HT1080 (cell line): Measurements from ENCODE around the gene HNRNPCL2. TPM values are rescaled to one million over a fixed set of nuclear protein-coding genes. Genes with fewer than 3 reads are reported as not detected.
"Not testable (repeated sequence)": the region's sequence is repeated elsewhere in the genome, so short reads cannot be mapped to it uniquely, and the experiment has no call there.

Experiments
- DNase-seq: peaks from one replicate; pipeline ENCODE4 v3.0.0-alpha.2; 2015; ENCODE audit warnings: low read depth
- polyA plus RNA-seq, 2 experiments: library from polyadenylated mRNA; depleted of rRNA; stranded (reverse); fragments of >200 nt; gene quantifications; 2 replicates each; pipeline ENCODE4 v1.2.3, GENCODE V29; 2015
- total RNA-seq: library from RNA; depleted of rRNA; stranded (reverse); fragments of >200 nt; shearing (Covaris generic); gene quantifications from 2 replicates; pipeline ENCODE4 v1.2.3, GENCODE V29; 2014; rRNA removed

Gene HNRNPCL2
- total RNA-seq = not detected in 2 replicates
- polyA plus RNA-seq (2015; cell fraction: cytosol; rRNA removed) = not detected in 2 replicates
- not detected in 2 replicates for polyA plus RNA-seq (2015; cell fraction: nucleus; rRNA removed)

DNA sequence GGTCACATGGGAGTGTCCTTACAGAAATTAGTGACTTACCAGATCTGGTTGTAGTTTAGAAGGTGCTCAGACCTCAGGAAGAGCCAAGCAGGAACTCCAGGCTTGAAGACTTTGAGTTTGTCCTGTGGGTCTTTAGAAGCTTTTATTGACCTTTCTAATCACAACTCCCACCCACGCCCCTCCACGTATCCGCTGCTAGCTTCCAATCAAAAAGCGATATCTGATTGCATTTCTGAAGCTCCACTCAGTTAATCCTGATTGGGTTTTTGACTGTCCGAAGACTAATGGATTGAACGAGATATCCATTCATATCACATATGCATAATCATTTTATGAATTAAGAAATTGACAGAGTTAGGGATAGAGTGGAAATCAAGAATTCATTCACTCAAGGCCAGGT lies at the start of gene HNRNPCL2:
TSS of gene HNRNPCL2 (minus strand) at position 101 of the 400 bp plus-strand sequence. CDS start 454 bp downstream, outside the sequence.
- not testable (repeated sequence) for DNase-seq

DNA sequence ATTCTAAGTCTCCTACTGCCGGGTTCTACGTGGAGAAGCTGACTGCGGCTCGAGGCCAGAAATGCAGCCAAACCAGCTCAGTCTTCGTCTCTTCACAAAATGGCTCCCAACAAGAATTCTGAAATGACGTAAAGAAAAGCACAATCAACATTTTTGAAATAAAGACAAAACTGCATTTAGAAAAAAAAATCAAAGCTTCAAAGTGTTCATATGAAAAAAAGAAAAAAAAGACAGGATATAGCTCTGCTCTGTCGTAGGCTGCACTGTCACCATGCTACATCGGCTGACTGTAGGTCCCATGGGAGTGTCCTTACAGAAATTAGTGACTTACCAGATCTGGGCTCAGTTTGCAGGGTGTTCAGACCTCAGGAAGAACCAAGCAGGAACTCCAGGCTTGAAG lies 48.9 kb upstream of the HNRNPCL2 start, which contains the start of gene HNRNPCL4:
TSS of gene HNRNPCL4 (minus strand) at position 101 of the 400 bp plus-strand sequence. CDS start 164 bp downstream, outside the sequence.
- not testable (repeated sequence) for DNase-seq

- DNase-seq = not testable (repeated sequence)
Observed at GRCh38 chr1:13155909-13156308, 39.3 kb upstream of the HNRNPCL2 start, which contains the start of gene PRAMEF26. Gene PRAMEF26, minus strand, starts transcription at chr1:13156009. Its CDS starts 2,914 bp downstream, at chr1:13153095.

- DNase-seq = not testable (repeated sequence)
Observed at GRCh38 chr1:13070474-13070873, 46.2 kb downstream of the HNRNPCL2 start, which contains the start of gene PRAMEF25. Gene PRAMEF25, plus strand, starts transcription at chr1:13070774. Its CDS starts 2,920 bp downstream, at chr1:13073694.

Other genes starting within 250 kb of the HNRNPCL2 start
- not detected in 2 replicates for gene PRAMEF4, start 230.7 kb downstream of the HNRNPCL2 start, total RNA-seq
- not detected in 2 replicates for gene PRAMEF10, start 218.6 kb downstream of the HNRNPCL2 start, total RNA-seq
- gene PRAMEF7, start 200.2 kb downstream of the HNRNPCL2 start, total RNA-seq = not detected in 2 replicates
- not detected in 2 replicates for gene PRAMEF6, start 169.3 kb downstream of the HNRNPCL2 start, total RNA-seq
- not detected in 2 replicates for gene PRAMEF27, start 60.3 kb downstream of the HNRNPCL2 start, total RNA-seq
- not detected in 2 replicates for gene HNRNPCL3, start 56.1 kb downstream of the HNRNPCL2 start, total RNA-seq
- gene PRAMEF25, start 46.1 kb downstream of the HNRNPCL2 start, total RNA-seq = not detected in 2 replicates
- not detected in 2 replicates for gene PRAMEF26, start 39.2 kb upstream of the HNRNPCL2 start, total RNA-seq
- not detected in 2 replicates for gene HNRNPCL4, start 48.8 kb upstream of the HNRNPCL2 start, total RNA-seq
- gene PRAMEF9, start 55.0 kb upstream of the HNRNPCL2 start, total RNA-seq = not detected in 2 replicates
- gene PRAMEF13, start 84.6 kb upstream of the HNRNPCL2 start, total RNA-seq = not detected in 2 replicates
- gene PRAMEF18, start 109.3 kb upstream of the HNRNPCL2 start, total RNA-seq = not detected in 2 replicates
- not detected in 2 replicates for gene PRAMEF5, start 137.3 kb upstream of the HNRNPCL2 start, total RNA-seq
- not detected in 2 replicates for gene PRAMEF8, start 168.3 kb upstream of the HNRNPCL2 start, total RNA-seq
- gene PRAMEF33, start 186.7 kb upstream of the HNRNPCL2 start, total RNA-seq = not detected in 2 replicates
- not detected in 2 replicates for gene PRAMEF15, start 198.7 kb upstream of the HNRNPCL2 start, total RNA-seq
- gene PRAMEF14, start 230.3 kb upstream of the HNRNPCL2 start, total RNA-seq = not detected in 2 replicates